ENCODE data around the gene PPP1R14C.
"Not testable (repeated sequence)": the region's sequence is repeated elsewhere in the genome, so short reads cannot be mapped to it uniquely, and the experiment has no call there.

The PPP1R14C gene, protein sequence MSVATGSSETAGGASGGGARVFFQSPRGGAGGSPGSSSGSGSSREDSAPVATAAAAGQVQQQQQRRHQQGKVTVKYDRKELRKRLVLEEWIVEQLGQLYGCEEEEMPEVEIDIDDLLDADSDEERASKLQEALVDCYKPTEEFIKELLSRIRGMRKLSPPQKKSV

DNA sequence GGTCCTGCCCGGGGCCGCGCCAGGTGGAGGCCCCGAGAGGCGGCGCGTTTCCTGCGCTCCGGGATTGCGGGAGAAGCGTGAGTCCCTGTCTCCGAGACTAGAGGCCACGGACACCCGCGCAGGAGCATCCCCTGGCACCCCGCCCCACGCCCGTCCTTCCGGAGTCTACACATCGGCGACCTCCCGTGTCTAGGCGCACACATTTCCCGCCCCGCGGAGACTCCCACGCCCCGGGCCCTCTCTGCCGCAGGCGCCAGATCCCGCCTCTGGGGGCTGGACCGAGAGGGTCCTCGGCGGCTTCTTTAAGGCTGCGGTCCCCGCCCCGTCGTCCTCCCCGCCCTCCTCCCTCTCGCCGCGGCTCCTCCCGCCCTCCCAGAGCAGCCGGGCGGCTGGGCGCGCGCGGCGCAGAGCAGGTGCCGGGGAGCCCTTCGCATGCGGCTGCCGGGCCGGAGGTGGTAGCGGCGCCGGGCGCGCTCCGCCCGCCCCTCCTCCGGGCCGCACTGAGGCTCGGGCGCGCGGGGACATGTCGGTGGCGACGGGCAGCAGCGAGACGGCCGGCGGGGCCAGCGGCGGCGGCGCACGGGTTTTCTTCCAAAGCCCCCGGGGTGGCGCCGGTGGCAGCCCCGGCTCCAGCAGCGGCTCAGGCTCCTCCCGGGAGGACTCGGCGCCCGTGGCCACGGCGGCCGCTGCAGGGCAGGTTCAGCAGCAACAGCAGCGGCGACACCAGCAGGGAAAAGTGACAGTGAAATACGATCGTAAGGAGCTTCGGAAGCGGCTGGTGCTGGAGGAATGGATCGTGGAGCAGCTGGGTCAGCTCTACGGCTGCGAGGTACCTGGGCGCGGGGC lies at the start of gene PPP1R14C:
TSS of gene PPP1R14C (plus strand) at position 375 of the 846 bp plus-strand sequence. CDS start at position 524, 149 bp downstream.
- ATAC-seq (peak; percentile 76), DNase-seq (peak; percentile 53)

- DNase-seq (no peak), ATAC-seq (no peak)
These were observed 49.4 kb upstream of the PPP1R14C start for GRCh38 chr6:150093397-150093796.

- no peak for DNase-seq
- ATAC-seq: no peak
These were observed 44.7 kb upstream of the PPP1R14C start for GRCh38 chr6:150098155-150098554.

DNA sequence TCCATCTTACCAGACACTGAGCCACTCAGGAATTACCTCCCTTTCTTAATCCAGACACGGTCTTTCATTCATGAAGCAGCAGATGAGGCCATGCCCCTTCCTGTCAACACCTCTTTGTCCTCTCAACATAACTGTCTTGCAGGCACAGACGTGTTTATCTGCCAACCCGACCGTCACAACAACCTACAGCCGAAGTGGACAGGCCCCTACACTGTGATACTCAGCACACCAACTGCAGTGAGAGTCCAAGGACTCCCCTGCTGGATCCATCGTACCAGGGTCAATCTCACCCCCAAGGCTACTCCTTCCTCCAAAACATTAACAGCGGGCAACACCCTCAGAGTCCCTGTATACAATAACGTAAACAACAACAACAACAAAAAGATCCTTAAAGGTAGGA lies 43.3 kb upstream of the PPP1R14C start:
- DNase-seq (no peak), ATAC-seq (no peak)

- ATAC-seq (no peak), DNase-seq (no peak)
These were observed 42.9 kb upstream of the PPP1R14C start for GRCh38 chr6:150099953-150100352.

DNA sequence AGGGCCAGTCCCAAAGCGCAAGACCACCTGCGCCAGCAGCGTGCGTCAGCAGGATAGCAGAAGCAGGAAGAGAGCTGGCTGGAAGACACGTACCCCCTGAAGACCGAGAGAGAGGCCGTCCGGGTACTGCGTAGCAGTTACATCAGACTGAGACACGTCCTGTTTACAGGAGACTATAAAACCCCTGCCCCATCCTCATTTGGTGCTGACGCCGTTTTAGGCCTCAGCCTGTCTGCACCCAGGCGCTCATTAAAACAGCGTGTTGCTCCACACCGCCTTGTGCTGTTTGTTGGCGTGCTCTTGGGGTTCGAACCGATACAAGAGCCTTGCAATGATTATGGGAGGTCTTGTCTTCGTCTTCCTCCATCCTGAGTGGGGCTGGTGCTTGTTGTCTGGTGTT lies 42.1 kb upstream of the PPP1R14C start:
- no peak for ATAC-seq

DNA sequence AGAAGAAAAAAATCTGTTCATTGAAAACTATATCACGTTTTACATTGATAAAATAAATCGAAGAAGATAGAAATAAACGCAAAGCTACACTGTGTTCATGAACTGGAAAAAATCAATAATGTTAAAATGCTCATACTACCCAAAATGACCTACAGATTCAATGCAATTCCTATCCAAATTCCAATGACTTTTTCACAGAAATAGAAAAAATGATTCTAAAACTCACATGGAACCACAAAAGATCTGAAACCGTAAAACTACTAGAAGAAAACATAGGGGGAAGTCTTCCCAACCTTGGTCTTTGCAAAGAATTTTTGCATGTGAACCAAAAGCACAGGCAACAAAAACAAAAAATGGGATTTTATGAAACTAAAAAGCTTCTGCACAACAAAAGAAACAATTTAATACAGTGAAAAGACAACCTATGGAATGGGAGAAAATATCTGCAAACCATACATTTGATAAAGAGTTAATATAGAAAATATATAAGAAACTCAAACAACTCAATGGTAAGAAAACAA lies 40.0 kb upstream of the PPP1R14C start:
- DNase-seq (no peak), ATAC-seq (no peak)

More for the DNA sequence above, 42.1 kb upstream of the PPP1R14C start:
- no peak for DNase-seq

DNA sequence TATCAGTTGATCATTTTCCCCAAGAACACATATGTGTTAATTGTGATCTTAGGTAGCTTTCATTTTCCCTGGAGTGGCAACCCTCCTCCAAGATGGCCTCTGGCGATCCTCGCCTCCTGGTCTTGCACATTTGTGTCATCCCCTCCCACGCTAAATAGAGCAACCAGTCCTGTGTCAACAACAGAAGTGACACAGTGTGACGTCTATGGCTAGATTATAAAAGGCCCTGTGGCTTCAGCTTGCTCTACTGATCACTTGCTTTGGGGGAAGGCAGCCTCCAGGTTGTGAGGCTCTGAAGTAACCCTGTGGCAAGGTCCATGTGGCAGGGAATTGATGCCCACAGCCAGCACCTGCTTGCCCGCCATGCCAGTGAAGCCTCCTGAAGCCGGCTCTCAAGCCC lies 30.6 kb upstream of the PPP1R14C start:
- ATAC-seq: no peak
- no peak for DNase-seq

DNA sequence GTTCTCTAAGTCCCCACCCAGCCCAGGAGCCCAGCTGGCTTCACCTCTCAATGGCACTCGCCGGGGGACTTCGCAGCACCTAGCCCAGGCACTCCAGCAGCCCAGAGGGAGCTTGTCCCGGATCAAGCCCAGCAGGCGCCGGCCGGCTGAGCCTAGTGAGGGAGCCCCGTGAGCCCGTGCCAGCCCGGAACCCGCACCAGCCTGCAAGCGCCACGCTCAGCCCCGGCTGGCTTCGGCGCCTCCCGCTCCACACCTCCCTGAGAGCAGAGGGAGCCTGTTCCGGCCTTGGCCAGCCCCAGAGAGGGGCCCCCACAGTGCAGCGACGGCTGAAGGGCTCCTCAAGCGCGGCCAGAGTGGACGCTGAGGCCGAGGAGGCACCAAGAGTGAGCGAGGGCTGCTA lies 27.1 kb upstream of the PPP1R14C start:
- no peak for ATAC-seq
- DNase-seq: no peak

DNA sequence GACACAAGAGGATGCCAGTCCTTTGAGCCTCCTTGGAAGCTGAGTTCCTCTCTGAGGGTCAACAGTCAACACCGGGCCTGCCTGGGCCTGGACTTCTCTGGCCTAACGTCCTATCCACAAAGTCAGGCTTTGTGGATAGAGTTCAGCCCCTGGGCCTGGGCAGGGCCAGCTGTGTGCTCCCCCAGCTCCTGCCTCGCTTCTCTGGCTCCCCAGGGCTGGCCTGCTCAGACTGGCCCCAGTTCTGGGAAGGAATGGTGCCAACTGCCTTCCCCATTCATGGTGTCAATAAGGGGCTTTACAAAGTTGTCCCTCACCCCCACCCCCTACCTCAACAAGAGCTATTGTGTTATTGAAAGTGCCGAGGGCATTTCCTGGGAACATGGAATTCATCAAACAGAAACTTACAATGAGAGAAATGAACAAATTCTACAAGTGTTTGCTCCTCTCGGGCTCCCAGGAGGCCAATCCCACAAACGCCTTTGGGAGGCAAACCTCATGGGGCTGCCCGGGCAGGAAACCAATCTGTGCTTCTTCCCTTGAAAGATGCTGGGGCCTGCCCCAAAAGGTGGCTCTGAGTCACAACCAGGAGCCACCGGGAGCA lies 26.5 kb upstream of the PPP1R14C start:
- DNase-seq (no peak), ATAC-seq (no peak)

DNA sequence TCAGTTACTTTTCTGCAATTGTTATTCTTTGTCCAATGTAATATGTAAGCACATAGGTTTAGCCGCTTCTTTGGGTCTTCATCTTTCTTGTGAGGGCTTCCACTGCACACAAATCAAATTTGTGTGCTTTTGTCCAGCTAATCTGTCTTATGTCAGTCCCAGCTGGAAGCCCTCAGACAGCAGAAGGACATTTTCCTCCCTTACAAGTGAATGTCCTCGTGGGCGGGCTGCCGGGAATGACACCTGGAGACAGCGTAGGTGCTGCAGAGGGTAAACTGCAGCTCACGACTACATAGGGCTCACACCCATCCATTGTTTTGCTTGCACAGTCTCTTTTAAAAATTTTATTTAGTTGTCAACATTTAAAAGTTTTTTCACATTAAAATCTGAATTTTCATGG lies 24.6 kb upstream of the PPP1R14C start:
- ATAC-seq: no peak
- DNase-seq: no peak

- ATAC-seq: peak; percentile 36
These were observed 24.2 kb upstream of the PPP1R14C start for GRCh38 chr6:150118627-150119026.

DNA sequence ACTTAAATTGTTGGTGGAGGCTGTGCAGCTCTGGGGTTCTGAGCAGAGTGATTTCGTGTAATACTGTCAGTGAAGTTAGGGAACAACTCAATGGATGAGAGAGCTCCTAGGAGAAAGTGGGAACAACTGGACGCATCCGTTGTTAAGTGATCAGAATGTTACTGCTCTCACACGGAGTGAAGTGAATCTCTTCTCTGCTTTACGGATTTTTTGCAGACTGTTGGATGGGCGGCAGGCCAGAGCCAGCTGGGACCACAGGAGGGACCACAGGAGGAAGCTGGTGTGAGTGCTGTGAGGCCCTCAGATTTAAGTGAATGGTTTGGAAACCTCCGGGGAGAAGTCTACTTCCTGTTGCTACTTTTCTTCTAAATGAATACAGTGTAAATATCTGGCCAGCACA lies 23.7 kb upstream of the PPP1R14C start:
- DNase-seq (no peak), ATAC-seq (peak; percentile 28)

More at GRCh38 chr6:150118627-150119026, 24.2 kb upstream of the PPP1R14C start:
- DNase-seq: no peak

DNA sequence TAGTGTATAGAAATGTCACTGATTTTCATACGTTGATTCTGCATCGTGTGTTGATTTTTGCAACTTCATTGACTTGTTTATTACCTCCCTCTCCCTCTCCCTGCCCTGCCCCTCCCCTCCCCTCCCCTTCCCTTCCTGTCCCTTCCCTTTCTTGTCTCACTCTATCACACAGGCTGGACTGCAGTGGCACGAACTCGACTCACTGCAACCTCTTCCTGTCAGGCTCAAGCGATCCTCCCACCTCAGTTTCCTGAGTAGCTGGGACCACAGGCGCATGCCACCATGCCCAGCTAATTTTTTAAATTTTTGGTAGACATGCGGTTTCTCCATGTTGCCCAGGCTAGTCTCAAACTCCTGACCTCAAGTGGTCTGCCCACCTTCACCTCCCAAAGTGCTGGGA lies 19.2 kb upstream of the PPP1R14C start:
- DNase-seq: no peak
- ATAC-seq: no peak

DNA sequence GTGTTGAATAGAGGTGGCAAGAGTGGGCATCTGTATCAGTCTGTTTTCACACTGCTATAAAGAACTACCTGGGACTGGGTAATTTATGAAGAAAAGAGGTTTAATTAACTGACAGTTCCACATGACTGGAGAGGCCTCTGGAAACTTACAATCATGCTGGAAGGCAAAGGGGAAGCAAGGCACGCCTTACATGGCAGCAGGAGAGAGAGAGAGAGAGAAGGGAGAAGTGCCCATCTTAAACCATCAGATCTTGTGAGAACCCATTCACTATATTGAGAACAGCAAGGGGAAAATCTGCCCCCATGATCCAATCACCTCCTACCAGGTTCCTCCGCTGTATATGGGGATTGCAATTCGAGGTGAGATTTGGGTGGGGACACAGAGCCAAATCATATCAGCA lies 18.6 kb upstream of the PPP1R14C start:
- DNase-seq: no peak
- no peak for ATAC-seq

- no peak for DNase-seq
- ATAC-seq: no peak
These were observed 16.1 kb upstream of the PPP1R14C start for GRCh38 chr6:150126641-150127291.

DNA sequence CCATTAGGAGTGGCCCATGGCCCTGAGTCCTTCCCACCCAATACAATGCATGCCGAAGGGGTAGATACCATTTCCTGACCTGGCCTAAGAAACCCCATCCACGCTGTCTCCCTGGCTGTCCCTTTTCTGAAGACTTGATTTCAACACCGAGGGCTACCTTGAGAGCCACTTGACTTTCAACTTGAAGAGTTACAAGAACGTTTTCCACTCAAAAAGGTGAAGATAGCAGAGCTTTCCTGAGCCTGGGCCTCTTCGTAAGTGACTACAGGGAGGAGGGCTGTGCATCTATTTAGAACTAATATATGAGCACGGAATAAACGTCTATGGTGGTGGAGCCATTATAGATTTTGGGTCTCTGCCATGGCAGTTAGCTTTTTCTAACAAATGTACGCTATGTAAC lies 14.4 kb upstream of the PPP1R14C start:
- no peak for DNase-seq
- ATAC-seq: no peak

DNA sequence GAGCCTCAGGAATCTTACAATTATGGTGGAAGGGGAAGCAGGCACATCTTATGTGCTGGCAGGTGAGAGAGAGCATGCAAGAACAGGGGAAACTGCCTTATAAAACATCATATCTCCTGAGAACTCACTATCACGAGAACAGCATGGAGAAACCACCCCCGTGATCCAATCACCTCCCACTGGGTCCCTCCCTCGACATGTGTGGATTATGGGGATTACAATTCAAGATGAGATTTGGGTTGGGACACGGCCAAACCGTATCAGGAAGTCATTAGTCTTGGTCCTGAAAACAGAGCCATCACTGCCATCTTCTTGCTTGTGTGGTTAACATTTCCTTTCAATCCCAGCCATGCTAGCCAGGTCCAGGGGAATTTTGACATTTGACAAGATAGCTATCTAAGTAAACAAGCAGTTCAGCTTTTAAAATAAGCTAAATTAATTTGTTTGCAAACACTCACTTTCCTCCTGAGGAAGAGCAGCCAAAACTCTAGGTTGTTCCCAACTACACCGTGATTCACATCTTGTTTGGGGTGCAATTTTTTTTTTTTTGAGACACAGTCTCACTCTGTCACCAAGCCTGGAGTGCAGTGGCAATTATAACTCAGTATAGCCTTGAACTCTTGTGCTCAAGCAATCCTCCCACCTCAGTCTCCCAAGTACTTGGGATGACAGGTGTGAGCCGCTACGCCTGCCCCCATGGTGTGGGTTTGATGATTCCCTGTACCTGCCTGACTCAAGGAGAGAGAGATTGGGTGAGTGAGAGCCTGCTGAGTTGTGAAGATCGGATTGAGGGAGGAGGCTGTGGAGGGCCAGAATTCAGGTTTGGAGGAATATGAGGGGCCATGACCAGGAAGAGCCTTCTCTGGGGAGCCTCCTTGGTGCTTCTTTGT lies 13.0 kb upstream of the PPP1R14C start:
- DNase-seq: no peak
- ATAC-seq: no peak

DNA sequence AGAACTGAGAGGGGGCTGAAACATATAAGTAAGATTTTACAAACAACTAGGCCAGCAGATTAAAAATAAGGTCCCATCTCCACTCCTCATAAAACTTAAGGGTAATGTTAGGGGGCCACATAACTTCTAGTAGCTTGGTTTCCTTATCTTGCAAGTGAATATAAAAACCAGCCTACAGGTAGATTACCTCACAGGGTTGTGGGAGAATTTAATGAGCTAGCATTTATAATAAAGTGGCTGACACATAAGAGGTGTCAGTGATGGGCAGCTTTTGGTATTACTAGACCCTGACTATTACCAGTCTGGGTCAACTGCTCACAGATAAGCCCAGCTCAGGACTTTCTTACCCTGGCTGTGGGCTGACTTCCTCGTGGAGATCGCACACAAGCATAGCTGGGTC lies 9.2 kb upstream of the PPP1R14C start:
- ATAC-seq: no peak

DNA sequence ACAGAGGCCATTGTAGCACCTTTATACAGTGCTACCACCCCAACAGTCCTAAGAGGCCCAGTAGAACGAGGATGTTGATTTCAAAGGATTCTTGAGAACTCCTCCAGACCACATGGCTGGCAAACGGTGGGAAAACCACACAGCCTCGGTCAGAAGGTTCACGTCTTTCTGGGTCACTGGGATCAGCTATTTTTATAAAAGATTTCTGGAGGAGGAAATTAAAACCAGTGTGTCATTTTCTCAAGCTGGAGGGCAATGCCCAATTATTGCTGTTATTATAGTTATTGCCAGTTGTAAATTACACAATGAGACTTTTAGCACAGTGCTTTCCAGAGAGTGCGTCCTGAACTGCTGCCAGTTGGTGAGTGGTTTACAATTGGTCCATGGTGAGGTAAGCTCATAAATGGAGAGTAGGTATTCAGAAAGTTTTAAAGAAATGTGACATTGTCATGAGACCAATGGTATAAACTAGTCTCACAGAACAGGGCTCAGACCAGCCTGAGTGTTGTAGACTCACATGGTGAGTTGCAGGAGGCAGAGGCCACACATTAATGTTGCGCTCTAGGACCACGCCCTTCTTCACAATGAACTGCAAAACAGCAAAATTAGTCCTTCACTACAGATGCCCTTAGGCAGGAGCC lies 8.4 kb upstream of the PPP1R14C start:
- ATAC-seq: no peak
- DNase-seq: no peak

More for the DNA sequence above, 9.2 kb upstream of the PPP1R14C start:
- DNase-seq: no peak

- not testable (repeated sequence) for DNase-seq
These were observed 5.1 kb upstream of the PPP1R14C start for GRCh38 chr6:150137711-150138110.

More at GRCh38 chr6:150137711-150138110, 5.1 kb upstream of the PPP1R14C start:
- not testable (repeated sequence) for ATAC-seq

Measured in stimulated activated naive CD8-positive, alpha-beta T cell treated with anti-CD3 and anti-CD28 coated beads, Interleukin-15, Interleukin-2, amounts not matched to agents 100 U/mL and 50 U/mL, for 24 hours (primary cell).